NCI-H1436 treated with DMSO at 0.1 percent for 48 hours (cell line): ENCODE results near the gene MKNK1.
"Not testable (repeated sequence)": the region's sequence is repeated elsewhere in the genome, so short reads cannot be mapped to it uniquely, and the experiment has no call there.

Experiments used
- DNase-seq: peaks from one replicate; lab custom pipeline; 2025; lab: John Stamatoyannopoulos, UW

MKNK1 gene

GRCh38 chr1:46603858-46604549 lies at the start of gene MKNK1:
Gene MKNK1, minus strand, starts transcription at chr1:46604268. Its CDS starts 20,941 bp downstream, at chr1:46583327.
- DNase-seq: peak; percentile 81

GRCh38 chr1:46653405-46653958 lies 49.4 kb upstream of the MKNK1 start:
- DNase-seq: no peak

- no peak for DNase-seq
Observed at GRCh38 chr1:46652321-46653100, 48.4 kb upstream of the MKNK1 start.

GRCh38 chr1:46651152-46651551 lies 47.1 kb upstream of the MKNK1 start:
- not testable (repeated sequence) for DNase-seq

- DNase-seq: no peak
Observed at GRCh38 chr1:46650491-46650890, 46.4 kb upstream of the MKNK1 start.

- DNase-seq: no peak
Observed at GRCh38 chr1:46649764-46650163, 45.7 kb upstream of the MKNK1 start.

GRCh38 chr1:46647611-46648010 lies 43.5 kb upstream of the MKNK1 start:
- DNase-seq: no peak

GRCh38 chr1:46646844-46647243 lies 42.8 kb upstream of the MKNK1 start:
- DNase-seq: no peak

- no peak for DNase-seq
Observed at GRCh38 chr1:46646331-46646730, 42.3 kb upstream of the MKNK1 start.

- no peak for DNase-seq
Observed at GRCh38 chr1:46645815-46646214, 41.7 kb upstream of the MKNK1 start.

GRCh38 chr1:46643368-46643775 lies 39.3 kb upstream of the MKNK1 start:
- peak; percentile 49 for DNase-seq

- no peak for DNase-seq
Observed at GRCh38 chr1:46642115-46642680, 38.1 kb upstream of the MKNK1 start.

GRCh38 chr1:46639547-46639946 lies 35.5 kb upstream of the MKNK1 start:
- DNase-seq: no peak

- DNase-seq: no peak
Observed at GRCh38 chr1:46638921-46639320, 34.9 kb upstream of the MKNK1 start.

- DNase-seq: no peak
Observed at GRCh38 chr1:46637444-46638083, 33.5 kb upstream of the MKNK1 start.

GRCh38 chr1:46635205-46635604 lies 31.1 kb upstream of the MKNK1 start:
- no peak for DNase-seq

GRCh38 chr1:46630719-46631118 lies 26.7 kb upstream of the MKNK1 start:
- DNase-seq: no peak

- no peak for DNase-seq
Observed at GRCh38 chr1:46623743-46624644, 19.9 kb upstream of the MKNK1 start.

- no peak for DNase-seq
Observed at GRCh38 chr1:46622344-46622743, 18.3 kb upstream of the MKNK1 start.

- no peak for DNase-seq
Observed at GRCh38 chr1:46621930-46622329, 17.9 kb upstream of the MKNK1 start.

GRCh38 chr1:46619656-46620258 lies 15.7 kb upstream of the MKNK1 start:
- DNase-seq: no peak
